Stimulated activated CD4-positive, alpha-beta T cell treated with anti-CD3 and anti-CD28 coated beads, TNF-alpha, amount 100 ng/mL, for 24 hours (primary cell): ENCODE measurements around the gene HMCN2.

ENCODE experiments used
- DNase-seq, 3 experiments: peaks; one replicate each; pipeline ENCODE4 v3.0.0-alpha.2; 2020; ENCODE audit warnings: low read depth in 3 of 3

The HMCN2 gene

DNA sequence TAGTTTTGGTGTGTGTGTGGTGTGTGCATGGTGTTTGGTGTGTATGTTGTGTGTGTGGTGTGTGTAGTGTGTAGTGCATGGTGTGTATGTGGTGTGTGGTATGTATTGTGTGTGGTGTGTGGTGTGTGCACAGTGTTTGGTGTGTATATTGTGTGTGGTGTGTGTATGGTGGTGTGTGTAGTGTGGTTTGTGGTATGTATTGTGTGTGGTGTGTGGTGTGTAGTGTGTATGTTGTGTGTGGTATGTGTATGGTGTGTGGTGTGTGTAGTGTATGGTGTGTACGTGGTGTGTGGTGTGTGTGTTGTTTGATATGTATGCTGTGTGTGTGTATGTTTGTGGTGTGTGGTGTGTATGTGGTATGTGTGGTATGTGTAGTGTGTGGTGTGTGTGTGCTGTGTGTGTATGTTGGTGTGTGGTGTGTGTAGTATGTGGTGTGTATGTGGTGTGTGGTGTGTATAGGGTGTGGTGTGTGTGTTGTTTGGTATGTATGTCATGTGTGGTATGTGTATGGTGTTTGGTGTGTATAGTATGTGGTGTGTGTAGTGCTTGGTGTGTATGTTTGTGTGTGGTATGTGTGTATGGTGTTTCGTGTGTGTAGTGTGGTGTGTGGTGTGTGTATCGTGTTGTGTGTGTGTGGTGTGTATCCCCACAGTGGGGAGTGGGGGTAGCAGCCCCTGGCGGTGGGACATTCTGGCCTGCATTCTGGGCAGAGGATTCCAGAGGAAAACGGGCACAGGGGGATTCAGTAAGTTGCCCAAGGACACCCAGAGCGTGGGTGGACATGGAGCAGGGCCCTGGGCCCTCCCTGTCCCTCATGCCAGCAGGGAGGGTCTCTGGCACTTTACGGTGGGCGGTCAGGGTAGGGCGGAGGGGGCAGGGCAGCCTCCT, 79.7 kb downstream of the HMCN2 start:
- no peak for DNase-seq

- no peak for DNase-seq
Observed at GRCh38 chr9:130345897-130346385, 80.4 kb downstream of the HMCN2 start.

DNA sequence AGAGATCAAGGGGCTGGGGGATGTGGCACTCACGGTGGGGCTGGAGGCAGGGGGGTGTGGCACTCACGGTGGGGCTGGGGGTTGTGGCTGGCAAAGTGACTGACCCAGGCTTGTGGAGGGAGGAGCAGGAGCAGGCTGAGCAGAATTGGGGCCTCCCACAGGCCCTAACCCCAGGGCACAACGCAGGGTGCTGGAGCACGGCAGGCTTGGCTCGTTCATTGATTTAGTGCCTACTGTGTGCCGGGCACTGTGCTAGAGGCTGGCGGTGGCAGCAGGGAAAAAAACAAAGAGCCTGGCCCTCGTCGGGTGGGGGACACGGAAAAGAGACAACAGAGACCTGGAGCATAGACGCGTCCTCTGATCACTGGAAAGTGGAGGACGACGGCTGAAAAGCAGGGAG, 80.9 kb downstream of the HMCN2 start:
- no peak for DNase-seq

DNA sequence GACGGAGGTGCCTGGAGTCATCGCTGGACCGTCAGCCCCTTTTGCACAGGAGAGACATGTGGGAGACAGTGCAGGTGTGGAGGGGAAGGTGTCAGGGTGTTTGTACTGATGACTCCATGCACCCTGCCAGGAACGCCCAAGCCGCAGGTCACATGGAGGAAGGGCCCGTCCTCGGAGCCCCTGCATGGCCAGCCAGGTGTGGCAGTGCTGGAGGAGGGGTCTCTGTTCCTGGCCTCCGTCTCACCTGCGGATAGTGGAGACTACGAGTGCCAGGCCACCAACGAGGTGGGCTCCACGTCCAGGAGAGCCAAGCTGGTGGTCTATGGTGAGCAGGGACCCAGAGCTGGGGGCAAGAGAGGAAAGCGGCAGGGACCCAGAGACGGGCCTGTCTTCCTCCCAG, 81.5 kb downstream of the HMCN2 start:
- DNase-seq = no peak

DNA sequence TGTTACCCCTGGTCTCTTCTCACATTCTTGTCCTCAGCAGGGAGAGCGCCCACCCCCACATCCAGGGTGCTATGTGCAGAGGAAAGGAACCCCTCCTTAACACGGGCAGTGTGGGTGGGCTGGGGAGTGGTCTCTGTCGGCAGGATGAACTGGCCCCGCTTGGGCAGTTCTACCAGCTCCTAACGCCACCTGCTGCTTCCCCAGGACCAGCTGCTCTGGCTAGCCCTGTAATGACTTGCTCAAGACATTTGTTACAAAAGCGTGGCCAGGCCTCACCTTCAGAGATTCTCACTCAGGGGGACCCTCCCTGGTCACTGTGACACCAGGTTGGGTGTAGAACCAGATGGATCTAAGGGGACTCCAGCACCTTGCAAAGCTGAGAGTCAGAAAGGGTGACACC, 82.4 kb downstream of the HMCN2 start:
- no peak for DNase-seq

DNA sequence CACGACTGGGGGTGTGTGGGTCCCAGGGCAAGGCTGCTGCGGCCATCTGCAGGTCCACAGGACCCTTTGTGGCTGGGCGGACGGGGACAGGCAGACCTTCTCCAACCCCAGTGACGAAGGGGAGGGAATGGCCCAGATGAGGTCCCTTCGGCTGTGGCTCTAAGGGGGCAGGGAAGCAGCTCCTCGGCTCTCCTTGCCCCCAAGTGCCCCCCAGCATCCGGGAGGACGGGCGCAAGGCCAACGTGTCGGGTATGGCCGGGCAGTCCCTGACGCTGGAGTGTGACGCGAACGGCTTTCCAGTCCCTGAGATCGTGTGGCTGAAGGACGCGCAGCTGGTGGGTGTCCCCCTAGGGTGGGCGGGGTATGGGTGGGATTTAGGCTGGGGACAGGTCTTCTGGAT, 82.8 kb downstream of the HMCN2 start:
- no peak for DNase-seq

DNA sequence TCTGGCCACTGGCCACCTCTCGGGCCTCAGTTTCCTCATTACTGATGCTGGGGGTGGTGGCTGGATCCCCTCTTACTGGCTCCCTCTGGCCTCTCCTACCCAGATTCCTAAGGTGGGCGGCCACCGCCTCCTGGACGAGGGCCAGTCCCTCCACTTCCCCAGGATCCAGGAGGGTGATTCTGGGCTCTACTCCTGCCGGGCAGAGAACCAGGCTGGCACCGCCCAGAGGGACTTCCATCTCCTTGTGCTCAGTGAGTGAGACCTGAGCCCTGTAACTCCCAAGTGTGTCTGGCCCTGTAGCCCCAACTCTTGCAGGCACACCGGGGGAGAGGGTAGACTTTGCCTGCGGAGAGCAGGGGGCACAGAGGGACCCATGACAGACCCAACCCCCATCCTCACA, 83.3 kb downstream of the HMCN2 start:
- DNase-seq = no peak

- DNase-seq = no peak
Observed at GRCh38 chr9:130349398-130349797, 83.8 kb downstream of the HMCN2 start.

DNA sequence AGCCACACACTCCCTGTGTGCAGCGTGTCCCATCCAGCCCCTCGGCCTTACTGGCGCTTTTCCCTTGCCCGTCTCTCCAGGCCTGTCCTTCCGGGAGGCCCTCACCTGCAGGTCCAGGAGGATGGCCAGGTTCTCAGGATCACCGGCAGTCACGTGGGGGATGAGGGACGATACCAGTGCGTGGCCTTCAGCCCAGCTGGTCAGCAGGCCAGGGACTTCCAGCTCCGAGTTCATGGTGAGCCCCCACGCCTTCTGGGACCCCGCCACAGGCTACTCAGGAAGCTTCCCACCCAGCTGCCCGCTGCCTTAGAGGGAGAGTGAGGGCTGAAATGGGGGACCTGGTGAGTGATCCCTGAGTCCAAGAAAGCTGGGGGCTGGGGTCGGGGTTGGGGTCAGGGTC, 85.8 kb downstream of the HMCN2 start:
- no peak for DNase-seq

GRCh38 chr9:130352081-130352480, 86.5 kb downstream of the HMCN2 start:
- DNase-seq = no peak

DNA sequence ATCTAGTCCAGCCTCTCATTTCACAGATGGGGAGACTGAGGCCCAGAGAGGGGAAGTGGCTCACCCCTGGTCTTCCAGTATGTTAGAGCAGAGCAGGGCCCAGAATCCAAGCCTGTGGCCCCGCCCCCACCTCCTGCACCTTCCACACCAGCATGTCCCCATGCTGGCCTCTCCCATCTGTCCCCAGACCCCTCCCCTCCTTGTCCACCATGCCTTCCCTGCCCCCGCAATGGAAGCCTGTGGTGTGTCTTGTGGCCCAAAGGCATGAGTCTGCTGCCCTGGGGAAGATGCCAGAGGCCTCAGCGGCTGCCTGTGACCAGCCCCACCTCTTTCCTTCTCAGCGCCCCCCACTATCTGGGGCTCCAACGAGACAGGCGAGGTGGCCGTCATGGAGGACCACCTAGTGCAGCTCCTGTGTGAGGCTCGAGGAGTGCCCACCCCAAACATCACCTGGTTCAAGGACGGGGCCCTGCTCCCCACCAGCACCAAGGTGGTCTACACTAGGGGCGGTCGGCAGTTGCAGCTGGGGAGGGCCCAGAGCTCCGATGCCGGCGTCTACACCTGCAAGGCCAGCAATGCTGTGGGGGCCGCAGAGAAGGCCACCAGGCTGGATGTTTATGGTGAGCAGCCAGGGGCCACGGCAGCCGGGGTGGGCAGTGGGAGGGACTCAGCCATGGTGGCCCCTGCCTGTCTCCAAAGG, 87.2 kb downstream of the HMCN2 start:
- no peak for DNase-seq

- DNase-seq = no peak
Observed at GRCh38 chr9:130354378-130354777, 88.8 kb downstream of the HMCN2 start.

DNA sequence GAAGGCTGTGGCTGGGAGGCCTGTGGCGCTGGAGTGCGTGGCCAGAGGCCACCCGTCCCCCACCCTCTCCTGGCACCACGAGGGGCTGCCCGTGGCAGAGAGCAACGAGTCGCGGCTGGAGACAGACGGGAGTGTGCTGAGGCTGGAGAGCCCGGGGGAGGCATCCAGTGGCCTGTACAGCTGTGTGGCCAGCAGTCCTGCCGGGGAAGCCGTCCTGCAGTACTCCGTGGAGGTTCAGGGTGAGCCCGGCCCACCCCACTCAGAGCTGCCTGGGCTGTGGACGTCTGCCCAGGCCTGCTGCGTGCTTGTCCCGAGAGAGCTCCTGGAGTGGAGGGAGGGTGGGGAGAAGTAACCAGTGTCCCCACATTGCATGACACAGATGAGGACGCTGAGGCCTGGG, 89.2 kb downstream of the HMCN2 start:
- no peak for DNase-seq

GRCh38 chr9:130356033-130356432, 90.5 kb downstream of the HMCN2 start:
- DNase-seq = no peak

- no peak for DNase-seq
Observed at GRCh38 chr9:130356877-130357584, 91.5 kb downstream of the HMCN2 start.

- DNase-seq = no peak
Observed at GRCh38 chr9:130358928-130359327, 93.4 kb downstream of the HMCN2 start.

DNA sequence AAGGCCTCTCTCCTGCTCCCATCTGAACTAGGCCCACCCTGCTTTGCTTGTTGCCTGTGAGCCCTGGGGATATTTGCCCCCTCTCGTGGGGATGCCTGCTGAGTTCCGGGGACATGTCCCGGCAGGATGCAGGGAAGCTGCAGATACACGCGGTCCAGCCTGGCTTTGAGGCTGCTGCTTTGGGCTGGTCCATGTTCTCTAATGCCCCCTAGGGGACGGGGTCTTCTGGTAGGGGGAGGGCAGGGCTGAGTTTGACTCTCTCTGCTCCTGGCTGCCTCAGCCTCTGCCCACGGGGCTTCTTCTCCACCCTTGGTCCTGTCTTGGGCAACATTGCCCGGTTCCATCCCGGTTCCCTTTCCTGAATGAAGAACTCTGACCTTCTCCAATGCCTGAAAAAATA, 94.3 kb downstream of the HMCN2 start:
- DNase-seq = no peak

GRCh38 chr9:130360672-130361071, 95.1 kb downstream of the HMCN2 start:
- DNase-seq = no peak

DNA sequence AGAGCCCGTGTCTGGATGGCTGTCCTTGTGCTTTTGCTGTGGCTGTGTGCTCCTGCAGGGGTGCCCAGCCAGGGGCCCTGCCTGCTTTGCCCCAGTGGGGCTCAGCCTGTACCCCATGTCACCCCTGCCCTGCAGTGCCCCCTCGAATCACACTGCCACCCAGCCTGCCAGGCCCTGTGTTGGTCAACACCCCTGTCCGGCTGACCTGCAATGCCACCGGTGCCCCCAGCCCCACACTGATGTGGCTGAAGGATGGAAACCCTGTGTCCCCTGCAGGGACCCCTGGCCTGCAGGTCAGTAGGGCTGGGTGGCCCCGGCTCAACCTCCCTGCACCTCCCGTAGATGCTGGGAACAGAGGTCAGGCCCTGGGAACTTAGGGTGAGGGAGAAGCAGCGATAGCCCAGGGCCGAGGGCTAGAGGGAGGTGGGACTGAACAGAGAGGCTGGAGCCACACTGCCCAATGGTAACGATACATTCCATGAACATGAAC, 96.4 kb downstream of the HMCN2 start:
- no peak for DNase-seq

- no peak for DNase-seq
Observed at GRCh38 chr9:130362691-130363090, 97.1 kb downstream of the HMCN2 start.

GRCh38 chr9:130363755-130364404, 98.3 kb downstream of the HMCN2 start:
- no peak for DNase-seq
